NCI-H524 treated with DMSO at 0.1 percent for 48 hours (cell line): Measurements from ENCODE around the gene CFAP46.
"Not testable (repeated sequence)": the region's sequence is repeated elsewhere in the genome, so short reads cannot be mapped to it uniquely, and the experiment has no call there.

Source experiments
- DNase-seq: peaks from one replicate; lab custom pipeline; 2025; lab: John Stamatoyannopoulos, UW

Gene CFAP46

DNA sequence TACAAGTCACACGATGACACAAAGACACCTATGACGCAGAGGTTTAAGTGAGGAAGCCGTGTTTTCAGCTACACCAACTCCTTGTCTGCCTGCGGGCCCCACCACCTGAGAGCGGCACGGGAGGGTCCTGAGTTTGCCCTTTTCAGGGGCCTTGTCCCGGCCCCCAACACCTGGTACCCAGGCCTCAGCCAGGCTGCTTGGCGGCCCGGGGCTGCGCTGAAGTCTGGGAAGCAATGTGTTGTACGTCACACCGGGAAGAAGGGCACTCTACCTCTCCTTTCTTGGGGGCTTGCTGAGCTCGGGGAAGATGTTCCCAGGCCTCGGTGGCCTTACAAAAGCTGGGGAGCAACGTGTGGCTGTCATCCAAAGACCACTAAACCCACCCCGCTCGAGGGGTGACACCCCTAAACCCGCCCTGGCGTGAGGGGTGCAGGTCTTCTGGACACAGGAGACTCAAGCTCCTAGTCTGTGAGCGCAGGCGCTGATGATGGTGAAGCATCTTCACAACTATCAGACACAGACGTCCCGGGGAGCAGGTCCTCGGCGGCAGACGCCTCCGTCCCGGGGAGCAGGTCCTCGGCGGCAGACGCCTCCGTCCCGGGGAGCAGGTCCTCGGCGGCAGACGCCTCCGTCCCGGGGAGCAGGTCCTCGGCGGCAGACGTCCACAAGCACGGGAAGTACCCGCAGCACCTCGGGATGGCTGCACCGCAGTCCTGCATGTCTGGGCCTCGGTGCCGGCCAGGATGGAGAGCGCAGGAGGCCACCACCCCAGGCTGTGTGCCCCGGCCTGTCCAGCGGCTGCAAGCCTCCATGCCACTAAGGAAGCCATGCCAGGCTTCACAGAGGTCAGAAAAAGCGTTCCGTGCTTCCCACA, 15.4 kb downstream of the CFAP46 start:
- DNase-seq: no peak

DNA sequence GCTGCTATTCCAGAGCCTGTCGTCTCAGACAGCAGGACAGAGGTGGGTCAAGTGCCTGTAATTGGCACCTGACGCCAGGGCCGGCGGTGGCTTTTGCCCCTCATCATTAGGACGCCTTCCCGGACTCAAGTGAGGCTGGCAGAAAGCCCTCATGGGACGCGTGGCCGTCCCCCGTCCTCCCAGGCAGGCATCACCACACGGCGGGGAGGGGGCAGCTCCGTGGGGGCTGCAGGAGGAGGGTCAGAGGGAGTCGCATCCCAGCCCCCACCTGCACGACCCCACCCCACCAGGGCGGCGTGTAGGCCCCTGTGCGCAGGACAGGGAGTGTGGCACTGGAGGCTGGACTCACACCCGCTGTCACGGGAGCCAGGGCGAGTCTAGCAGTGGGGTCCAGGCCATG, 16.3 kb downstream of the CFAP46 start:
- DNase-seq: no peak

DNA sequence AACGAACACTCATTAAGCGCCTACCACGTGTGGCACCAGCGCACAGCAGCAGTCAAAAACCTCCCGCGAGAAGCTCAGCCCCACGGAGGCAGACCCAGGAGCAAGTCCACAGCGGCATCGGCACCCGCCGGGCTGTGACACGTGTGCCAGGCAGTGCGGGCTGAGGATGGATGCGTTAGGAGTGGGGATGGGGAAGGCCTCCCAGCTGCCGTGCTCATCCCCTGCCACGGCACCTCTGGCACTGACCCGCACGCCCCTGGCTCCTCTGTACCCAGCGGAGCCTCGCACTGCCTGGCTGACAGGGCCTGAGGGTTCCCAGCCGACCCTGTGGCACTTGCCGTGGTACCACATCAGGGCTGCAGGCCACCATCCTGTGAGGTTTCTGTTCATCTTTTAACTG, 16.8 kb downstream of the CFAP46 start:
- no peak for DNase-seq

DNA sequence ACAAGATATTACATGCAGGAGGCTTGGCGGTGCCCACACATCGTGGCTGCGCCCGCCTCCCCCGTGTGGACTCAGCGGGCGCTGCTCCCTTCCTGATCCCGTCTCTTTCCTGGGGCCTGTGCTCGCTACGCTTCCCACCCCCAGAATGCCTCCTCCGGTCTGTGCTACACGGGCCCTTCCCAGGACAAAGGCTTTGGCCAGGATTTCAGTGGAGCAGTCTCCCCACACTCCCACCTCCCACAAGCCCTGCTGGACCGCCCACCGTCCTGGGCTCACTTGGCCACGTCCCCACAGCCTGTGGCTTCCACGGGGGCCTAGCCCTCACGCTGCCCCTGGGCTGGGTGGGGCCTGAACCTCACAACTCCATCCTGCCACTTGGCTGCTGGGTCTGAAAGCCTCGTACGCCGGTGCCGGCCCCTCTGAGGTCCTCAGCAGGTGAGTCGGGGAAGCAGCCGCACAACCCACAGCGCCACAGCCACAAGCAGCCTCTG, 17.3 kb downstream of the CFAP46 start:
- no peak for DNase-seq

DNA sequence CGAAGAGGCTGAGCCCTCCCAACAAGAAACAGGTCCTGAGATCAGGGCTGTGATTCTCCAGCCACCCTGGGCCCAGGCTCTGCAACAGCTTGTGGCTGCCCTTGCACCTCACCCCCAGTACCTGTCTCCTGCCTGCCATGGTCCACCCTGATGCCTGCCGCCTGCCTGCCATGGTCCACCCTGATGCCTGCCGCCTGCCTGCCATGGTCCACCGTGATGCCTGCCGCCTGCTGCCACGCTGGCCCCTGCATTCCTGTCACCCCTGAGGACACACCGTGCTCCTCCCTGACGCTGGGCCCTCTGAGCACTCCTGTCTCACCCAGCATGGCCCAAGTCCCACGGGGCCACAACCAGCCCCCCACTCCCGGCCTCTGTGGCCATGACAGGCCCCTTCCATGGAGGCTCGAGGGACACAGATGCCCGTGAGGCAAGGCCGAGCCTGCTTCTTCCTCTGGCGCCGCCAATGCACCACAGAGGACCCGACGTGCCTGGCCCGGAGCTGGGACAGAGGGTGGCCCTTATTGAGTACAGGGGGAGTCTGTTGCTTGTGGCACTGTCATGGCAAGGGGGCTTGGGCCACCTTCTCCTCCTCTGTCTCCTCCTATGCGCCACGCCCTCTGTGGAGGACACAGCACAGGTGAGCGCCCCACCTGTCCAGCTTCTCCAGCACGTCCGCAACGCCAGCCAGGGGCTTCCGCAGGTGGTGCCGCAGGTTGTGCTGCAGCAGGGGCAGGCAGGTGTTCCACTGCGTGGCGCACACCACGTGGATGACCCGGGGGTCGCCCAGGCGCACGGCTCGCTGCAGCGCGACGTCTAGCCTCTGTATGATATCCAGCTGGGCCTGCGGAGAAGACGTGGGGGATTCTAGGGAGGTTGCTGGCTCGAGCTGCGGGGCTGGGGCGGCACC, 18.1 kb downstream of the CFAP46 start:
- DNase-seq: no peak

DNA sequence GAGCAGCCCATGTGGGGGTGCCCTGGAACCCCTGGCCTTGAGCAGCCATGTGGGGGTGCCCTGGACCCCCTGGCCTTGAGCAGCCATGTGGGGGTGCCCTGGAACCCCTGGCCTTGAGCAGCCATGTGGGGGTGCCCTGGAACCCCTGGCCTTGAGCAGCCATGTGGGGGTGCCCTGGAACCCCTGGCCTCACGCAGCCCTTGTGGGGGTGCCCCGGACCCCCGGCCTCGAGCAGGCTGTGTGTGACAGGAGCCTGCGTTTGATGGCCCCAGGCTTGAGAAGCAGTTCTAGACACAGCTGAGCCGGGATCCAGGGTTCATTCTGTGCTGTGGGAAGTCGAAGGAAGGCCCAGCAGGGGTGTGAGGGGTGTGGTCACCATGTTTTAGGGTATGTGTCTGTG, 19.0 kb downstream of the CFAP46 start:
- not testable (repeated sequence) for DNase-seq

DNA sequence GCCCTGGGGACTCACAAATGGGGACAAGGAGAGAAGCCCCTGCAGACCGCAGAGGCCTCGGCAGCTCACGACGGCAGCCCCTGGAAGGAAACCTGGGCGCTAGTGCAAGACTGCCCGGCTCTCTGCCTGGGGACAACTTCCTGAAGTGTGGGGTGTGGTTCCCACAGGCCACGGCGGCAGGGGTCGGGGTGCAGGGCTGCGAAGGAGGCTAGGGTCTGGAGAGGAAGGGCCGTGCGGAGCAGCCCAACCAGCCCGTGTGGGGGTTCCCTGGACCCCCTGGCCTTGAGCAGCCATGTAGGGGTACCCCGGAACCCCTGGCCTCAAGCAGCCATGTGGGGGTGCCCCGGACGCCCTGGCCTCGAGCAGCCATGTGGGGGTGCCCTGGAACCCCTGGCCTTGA, 19.5 kb downstream of the CFAP46 start:
- no peak for DNase-seq

DNA sequence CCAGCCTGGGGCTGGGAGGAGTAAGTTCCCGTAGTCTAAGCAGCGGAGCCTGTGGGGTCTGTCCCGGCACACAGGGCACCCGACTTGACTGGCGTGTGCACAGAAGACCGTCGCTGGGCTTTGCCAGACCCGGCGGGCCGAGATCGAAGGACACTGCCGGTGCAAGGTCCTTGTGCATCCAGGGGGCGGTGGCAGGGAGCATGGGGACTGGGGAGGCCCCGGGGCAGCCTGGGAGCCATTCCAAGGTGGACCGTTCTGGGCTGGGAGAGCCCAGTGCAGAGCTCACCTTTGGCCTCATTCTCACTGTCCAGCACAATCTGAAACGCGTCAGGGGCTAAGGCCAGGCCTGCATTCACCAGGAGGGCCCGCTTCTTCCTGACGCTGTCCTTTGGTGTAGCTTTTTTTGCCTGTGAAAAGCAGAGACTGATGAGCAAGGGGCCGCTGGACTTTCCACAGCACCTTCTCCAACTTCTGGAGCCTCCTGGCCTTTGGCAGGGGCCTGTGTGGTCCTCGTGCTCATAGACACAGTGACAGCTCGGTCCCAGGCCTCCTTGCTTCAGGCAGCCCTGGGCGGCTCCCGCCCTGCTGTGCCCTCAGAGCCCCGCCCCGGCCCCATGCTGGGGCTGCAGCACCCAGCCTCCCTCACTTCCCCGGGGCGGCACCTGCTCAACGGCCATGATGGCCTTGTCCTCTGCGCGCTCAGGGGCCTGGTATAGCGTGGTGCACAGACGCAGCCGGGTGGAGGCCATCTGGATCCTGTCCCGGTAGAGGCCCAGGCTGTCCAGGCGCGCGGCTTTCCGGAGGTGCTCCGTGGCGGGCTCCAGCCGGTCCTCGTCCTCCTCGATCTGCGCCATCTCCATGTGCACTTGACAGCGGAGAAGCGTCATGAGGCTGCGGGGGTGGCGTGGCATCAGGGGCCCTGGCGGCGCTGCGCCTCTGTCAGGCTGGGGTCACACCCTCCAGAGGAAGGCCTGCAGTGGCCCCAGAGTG, 20.3 kb downstream of the CFAP46 start:
- no peak for DNase-seq

DNA sequence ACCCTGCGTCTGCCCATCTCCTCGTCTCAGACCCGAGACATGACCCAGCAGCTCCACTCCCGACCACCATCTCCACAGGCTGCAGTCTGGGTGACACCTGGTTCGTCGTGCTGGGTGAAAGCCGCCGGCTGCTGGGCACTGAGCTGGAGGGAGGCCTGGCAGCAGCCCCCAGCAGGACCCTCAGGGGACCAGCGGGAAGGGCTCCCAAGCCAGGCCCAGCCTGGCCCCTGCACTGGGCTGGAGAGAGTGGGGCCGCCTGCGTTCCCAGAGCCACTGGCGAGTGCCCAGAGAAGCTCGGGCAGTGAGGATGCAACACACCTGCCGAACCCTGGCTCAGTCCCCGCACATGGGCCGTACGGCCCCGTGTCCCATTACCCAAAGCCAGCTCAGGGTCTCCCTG, 21.3 kb downstream of the CFAP46 start:
- DNase-seq: no peak

DNA sequence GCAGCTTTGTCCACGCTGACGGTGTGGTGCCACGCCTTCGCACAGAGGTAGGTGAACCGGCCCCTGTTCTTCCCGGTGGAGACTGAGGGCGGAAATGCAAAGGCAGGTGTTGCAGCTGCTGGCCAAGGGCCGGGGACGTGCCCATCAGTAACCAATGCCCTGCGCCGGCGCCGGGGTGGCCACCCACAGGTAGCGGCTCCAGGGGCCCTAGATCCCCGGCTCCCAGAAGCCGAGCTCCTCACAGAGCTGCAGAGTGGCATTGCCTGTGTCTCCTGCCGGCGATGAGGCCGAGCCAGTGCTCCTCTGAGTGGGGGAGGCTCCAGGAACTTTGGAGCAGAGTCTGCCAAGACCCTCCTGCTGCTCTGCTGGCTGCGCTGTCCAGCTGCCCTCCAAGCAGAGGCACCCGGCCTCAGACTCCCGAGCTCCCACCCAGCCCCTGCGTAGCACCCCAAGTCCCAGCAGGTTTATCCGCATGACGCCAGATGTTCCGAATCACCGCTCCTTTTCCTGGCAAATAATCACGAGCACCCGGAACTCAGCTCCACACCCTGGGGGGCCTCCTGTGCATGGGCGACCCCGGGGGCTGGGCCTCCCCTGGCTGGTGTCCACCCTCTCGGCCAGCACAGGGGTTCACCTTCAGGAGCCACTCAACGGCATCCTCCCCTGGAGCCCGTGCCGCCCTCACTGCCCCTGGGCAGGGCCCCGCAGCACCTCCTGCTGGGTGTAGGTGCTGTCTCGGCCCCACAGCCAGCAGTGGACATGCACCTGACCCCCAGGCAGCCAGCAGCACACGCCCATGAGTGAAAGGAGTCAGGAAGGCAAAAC, 22.1 kb downstream of the CFAP46 start:
- no peak for DNase-seq

DNA sequence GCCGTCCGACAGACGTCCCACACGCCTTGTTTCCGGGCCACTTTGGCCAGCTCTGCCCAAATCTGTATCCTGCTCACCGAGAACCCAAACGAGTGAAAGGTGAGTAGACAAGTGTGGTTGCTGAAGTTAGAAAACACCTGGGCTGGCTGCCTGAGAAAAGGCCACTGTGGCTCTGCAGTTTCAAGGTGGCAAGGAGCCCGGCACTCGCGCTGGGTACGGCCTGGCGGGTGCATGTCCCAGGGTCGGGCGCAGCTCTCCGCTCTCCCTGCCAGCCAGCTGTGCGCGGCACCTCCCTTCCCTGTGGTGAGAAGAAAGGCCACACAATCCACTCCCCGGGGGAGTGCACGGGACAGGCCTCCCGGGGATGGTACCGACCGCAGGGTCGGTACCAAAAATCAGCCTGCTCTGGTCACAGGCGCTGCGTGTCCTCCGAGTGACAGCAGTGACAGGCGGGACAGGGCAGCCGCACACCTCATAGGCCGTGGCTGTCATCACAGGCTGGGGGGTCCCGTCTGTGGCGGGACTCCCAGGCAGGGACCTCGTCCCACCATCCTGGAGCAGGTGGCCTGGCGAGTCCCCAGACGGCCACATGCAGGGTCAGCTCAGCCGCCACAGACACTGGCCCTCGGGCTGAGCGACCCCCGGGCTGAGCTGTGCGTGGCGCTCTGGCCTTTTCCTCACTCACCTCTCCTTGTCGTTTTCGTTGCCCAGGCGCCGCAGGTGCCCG, 22.8 kb downstream of the CFAP46 start:
- DNase-seq: no peak

DNA sequence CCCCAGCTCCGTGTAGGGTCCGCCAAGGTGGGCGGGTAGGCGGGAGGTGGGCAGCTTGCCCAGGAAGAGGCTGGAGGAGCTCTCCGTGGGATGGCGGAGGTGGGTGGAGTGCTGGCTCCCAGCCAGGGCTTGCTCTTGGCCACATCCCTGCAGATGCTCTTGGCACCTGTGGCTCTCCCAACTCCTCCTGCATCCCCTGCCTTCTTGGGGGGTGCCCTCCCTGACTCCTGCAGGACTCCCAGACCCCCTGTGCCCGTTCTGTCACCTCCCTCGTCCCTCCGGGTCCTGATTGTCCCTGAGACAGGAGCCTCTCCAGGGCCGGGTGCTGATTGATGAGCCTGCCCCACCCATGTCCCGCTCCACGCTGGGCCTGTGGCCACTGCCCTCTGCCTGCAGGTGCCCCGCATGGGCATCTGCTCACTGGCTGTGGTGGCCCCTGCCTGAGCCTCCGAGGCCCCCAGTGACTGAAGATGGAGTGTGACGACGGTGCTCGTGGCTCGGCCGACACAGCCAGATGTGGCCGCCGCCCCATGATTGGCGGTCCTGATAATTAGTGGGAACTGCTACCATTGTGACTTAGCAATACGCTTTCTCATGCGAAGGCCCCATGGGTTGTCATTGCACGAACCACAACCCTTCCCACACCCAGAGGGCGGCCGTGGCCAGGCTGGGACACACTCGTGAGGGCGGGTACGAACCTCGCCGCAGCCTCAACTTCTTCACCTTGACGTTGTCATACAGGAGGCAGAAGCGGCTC, 23.6 kb downstream of the CFAP46 start:
- no peak for DNase-seq

DNA sequence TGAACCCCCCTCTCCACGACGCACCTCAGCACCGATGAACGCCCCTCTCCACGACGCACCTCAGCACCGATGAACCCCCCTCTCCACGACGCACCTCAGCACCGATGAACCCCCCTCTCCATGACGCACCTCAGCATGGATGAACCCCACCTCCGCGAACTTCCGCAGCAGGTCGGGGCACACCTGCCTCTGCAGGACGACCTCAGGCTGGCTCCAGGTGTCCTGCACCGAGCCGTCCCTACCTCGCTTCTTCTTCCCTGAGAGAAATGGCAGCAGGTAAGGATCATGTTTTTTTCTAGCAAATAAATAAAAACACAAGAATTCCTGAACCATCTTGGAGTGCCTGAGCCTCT, 24.1 kb downstream of the CFAP46 start:
- no peak for DNase-seq

DNA sequence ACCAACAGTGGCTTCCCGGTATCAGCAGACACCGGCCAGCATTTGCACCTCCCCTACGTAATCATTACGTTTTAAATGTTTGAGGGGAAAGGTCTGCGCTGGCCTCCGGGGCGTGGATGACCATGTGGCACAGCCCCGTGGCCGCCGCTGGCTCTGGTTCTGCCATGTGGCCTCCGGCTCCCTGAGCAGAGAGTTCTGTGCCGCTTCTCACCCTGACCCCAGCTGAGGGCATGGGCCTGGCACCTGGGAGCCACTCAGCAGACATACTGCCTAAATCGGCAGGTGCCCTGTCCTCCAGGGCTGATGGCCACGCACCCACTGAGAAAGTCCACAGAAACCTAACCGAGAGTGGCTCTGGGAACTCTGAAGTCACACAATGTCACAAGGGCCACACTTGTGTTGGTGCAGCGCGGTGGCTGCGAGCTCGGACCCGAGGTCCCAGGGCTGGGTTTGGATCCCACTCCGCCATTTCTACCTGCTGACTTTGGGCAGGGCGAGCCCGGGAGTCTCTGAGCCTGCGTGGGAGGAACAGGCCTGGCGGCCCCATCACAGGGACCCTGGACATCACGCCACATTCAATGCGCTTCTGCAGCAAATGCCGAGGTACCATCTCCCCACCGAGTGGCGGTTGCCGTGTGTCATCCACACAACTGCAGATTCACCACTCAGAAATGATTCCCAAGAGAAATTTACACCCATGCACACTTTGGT, 25.3 kb downstream of the CFAP46 start:
- DNase-seq: no peak

DNA sequence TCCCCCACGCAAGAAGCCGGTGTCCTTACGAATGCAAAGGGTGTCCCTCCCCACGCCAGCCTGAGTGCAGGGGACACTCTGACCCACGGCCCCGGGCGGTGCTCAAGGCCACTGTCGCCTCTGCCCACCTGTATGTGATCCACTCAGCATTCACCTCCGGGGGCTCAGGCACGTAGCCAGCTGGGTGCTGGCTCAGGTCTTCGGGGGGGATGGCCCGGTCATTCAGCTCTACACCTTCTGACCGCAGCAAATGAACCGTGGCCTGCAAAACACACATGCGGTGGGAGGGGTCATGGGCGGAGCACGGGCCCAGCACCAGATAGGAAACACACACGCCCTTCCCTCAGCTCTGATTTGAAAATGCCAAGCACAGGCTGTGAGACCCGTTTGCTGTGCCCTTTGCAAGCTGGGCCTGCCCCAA, 25.9 kb downstream of the CFAP46 start:
- no peak for DNase-seq

DNA sequence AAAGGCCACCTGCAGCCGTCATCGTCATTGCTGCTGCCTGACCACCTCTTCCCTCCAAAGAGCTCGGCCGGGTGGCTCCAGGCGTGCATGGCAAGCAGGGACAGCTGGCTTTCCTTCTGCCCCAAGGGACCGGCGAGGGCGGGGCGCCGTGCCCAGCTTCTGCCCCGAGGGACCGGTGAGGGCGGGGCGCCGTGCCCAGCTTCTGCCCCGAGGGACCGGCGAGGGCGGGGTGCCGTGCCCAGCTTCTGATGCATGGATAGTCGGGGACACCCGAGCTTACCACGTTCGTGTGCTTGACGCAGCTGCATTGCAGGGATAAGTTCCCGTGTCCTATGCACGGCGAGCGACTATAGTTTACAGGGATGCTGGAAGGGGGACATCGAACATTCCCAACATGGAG, 27.0 kb downstream of the CFAP46 start:
- no peak for DNase-seq

DNA sequence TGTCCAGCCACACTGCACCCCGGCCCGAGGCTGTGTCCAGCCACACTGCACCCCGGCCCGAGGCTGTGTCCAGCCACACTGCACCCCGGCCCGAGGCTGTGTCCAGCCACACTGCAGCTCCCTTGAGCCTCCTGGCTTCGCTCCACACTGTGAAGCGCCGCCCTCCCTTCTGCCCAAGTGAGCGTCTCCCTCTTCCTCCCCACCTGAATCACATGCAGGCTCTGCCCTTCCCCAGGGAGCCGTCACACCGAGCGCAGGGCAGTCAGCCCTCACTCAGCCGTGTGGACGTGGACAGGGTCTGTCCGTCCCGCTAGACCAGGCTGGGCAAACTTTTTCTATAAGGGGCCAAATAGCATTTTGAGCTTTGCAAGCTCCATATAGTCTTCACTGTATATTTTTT, 27.6 kb downstream of the CFAP46 start:
- DNase-seq: no peak

DNA sequence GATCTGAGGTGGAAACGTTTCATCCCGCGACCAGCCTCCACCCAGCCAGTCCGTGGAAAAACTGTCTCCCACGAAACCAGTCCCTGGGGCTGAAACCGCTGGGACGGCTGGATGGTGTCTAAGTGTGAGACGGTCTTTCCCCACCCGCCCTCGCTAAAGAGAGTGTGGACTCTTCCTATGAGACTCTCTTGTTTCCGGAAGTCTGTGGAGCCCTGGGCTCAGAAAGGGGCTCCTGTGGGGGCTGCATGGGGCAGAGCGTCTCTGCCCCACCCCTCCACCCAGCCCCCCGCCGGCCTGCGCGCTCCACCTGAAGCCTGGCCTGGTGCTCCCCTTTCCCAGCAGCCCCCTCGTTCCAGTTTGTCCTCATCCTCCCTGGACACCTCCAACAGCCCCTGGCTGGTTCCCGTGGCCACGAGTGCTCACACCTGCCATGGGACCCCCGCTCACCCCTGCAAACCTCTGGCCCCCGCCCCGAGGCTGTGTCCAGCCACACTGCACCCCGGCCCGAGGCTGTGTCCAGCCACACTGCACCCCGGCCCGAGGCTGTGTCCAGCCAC, 28.7 kb downstream of the CFAP46 start:
- DNase-seq: no peak
